GM21367 (cell line): ENCODE data around the gene ITGA11.
"Not testable (repeated sequence)": the region's sequence is repeated elsewhere in the genome, so short reads cannot be mapped to it uniquely, and the experiment has no call there.

Source experiments
- ATAC-seq: cut with Tn5 transposase; IDR thresholded peaks from one replicate; pipeline ENCODE4 v1.9.1; 2021; ENCODE audit not compliant: unreplicated experiment

ITGA11 gene

GRCh38 chr15:68427366-68427765 lies 4.6 kb downstream of the ITGA11 start:
- ATAC-seq = no peak

GRCh38 chr15:68426116-68426515 lies 5.8 kb downstream of the ITGA11 start:
- ATAC-seq = no peak

- no peak for ATAC-seq
Observed at GRCh38 chr15:68425428-68426060, 6.4 kb downstream of the ITGA11 start.

- no peak for ATAC-seq
Observed at GRCh38 chr15:68424754-68425390, 7.1 kb downstream of the ITGA11 start.

- no peak for ATAC-seq
Observed at GRCh38 chr15:68423359-68424296, 8.3 kb downstream of the ITGA11 start.

GRCh38 chr15:68422403-68423145 lies 9.4 kb downstream of the ITGA11 start:
- ATAC-seq = not testable (repeated sequence)

GRCh38 chr15:68421798-68422402 lies 10.1 kb downstream of the ITGA11 start:
- no peak for ATAC-seq

GRCh38 chr15:68421115-68421551 lies 10.8 kb downstream of the ITGA11 start:
- no peak for ATAC-seq

GRCh38 chr15:68420186-68420684 lies 11.7 kb downstream of the ITGA11 start:
- ATAC-seq = no peak

GRCh38 chr15:68419301-68420175 lies 12.4 kb downstream of the ITGA11 start:
- no peak for ATAC-seq

GRCh38 chr15:68418611-68419161 lies 13.3 kb downstream of the ITGA11 start:
- no peak for ATAC-seq

GRCh38 chr15:68417897-68418296 lies 14.1 kb downstream of the ITGA11 start:
- ATAC-seq = no peak

- no peak for ATAC-seq
Observed at GRCh38 chr15:68417051-68417450, 14.9 kb downstream of the ITGA11 start.

- ATAC-seq = no peak
Observed at GRCh38 chr15:68416158-68416535, 15.8 kb downstream of the ITGA11 start.

GRCh38 chr15:68415501-68416157 lies 16.3 kb downstream of the ITGA11 start:
- no peak for ATAC-seq

- no peak for ATAC-seq
Observed at GRCh38 chr15:68415061-68415460, 16.9 kb downstream of the ITGA11 start.

- ATAC-seq = no peak
Observed at GRCh38 chr15:68414591-68414990, 17.4 kb downstream of the ITGA11 start.

- no peak for ATAC-seq
Observed at GRCh38 chr15:68414206-68414555, 17.8 kb downstream of the ITGA11 start.
